OCI-LY1 (cell line): ENCODE data around the gene EYS.

ENCODE experiments used
- H2AFZ ChIP-seq: fragments of 200-600 bp; sonication (generic), shearing (Covaris generic); 2 replicates; pipeline ENCODE4 v1.6.0; 2014; ENCODE audit warnings: antibody characterized with exemption, mild to moderate bottlenecking, low read length
- H3F3A ChIP-seq: fragments of 200-600 bp; sonication (generic), shearing (Covaris generic); 2 replicates; pipeline ENCODE4 v1.6.0; 2014; ENCODE audit warnings: mild to moderate bottlenecking, antibody characterized with exemption, low read length, moderate library complexity; ENCODE audit not compliant: insufficient read depth
- H3K27ac ChIP-seq: fragments of 200-600 bp; sonication (generic); 2 replicates; pipeline ENCODE4 v1.5.1; 2014; ENCODE audit warnings: low read length, mixed run types, mild to moderate bottlenecking, low read depth; ENCODE audit not compliant: poor library complexity, severe bottlenecking
- H3K27me3 ChIP-seq: fragments of 200-600 bp; sonication (generic); 2 replicates; pipeline ENCODE4 v1.6.0; 2014; ENCODE audit warnings: antibody characterized with exemption, mild to moderate bottlenecking, low read length, moderate library complexity; ENCODE audit not compliant: insufficient read depth
- H3K36me3 ChIP-seq: fragments of 200-600 bp; sonication (generic); 2 replicates; pipeline ENCODE4 v1.6.1; 2014; ENCODE audit warnings: mild to moderate bottlenecking, antibody characterized with exemption, low read length, moderate library complexity, mixed read lengths; ENCODE audit not compliant: insufficient read depth
- H3K4me1 ChIP-seq: fragments of 200-600 bp; sonication (generic); 2 replicates; pipeline ENCODE4 v1.5.1; 2014; ENCODE audit warnings: mild to moderate bottlenecking, low read length, moderate library complexity; ENCODE audit not compliant: insufficient read depth, severe bottlenecking
- H3K4me2 ChIP-seq: fragments of 200-600 bp; sonication (generic), shearing (Covaris generic); 2 replicates; pipeline ENCODE4 v1.6.1; 2014; ENCODE audit warnings: low read length
- H3K4me3 ChIP-seq: fragments of 200-600 bp; sonication (generic); 2 replicates; pipeline ENCODE4 v1.5.1; 2014; ENCODE audit warnings: low read length, low read depth, mild to moderate bottlenecking, mixed read lengths; ENCODE audit not compliant: poor library complexity, severe bottlenecking
- H3K79me2 ChIP-seq: fragments of 200-600 bp; shearing (Covaris generic); 2 replicates; pipeline ENCODE4 v1.6.1; 2016; ENCODE audit warnings: mixed run types, low read length, mixed read lengths; ENCODE audit not compliant: insufficient read depth
- H3K9ac ChIP-seq: fragments of 200-600 bp; sonication (generic), shearing (Covaris generic); 2 replicates; pipeline ENCODE4 v1.6.1; 2014; ENCODE audit warnings: mild to moderate bottlenecking, low read length, mixed read lengths
- H3K9me2 ChIP-seq: fragments of 200-600 bp; sonication (generic), shearing (Covaris generic); 2 replicates; pipeline ENCODE4 v1.6.1; 2014; ENCODE audit warnings: low read depth, mild to moderate bottlenecking, low read length, mixed read lengths
- H3K9me3 ChIP-seq: fragments of 200-600 bp; shearing (Covaris generic); 2 replicates; pipeline ENCODE4 v1.6.1; 2014; ENCODE audit warnings: low read length, mixed read lengths
- H4K20me1 ChIP-seq: fragments of 200-600 bp; sonication (generic), shearing (Covaris generic); 2 replicates; pipeline ENCODE4 v1.6.0; 2016; ENCODE audit warnings: mild to moderate bottlenecking, low read length; ENCODE audit not compliant: insufficient read depth
- CTCF ChIP-seq: fragments of 200-600 bp; sonication (generic), shearing (Covaris generic); IDR thresholded peaks from 2 replicates; pipeline ENCODE4 v1.5.1; 2017; ENCODE audit warnings: mild to moderate bottlenecking, antibody characterized with exemption, low read length, moderate library complexity, mixed read lengths
- EZH2 ChIP-seq: fragments of 200-600 bp; sonication (generic), shearing (Covaris generic); IDR thresholded peaks from 2 replicates; pipeline ENCODE4 v1.8.0; 2017; ENCODE audit warnings: borderline replicate concordance, mixed run types, mild to moderate bottlenecking, antibody characterized with exemption, low read length, moderate library complexity, mixed read lengths

Gene EYS

GRCh38 chr6:64737418-64737817 is 969.6 kb downstream of the EYS start:
- no peaks in the 10 kb centered on the region for H3F3A ChIP-seq
- no peaks in the 10 kb centered on the region for H3K27me3 ChIP-seq
- TF ChIP-seq CTCF (no peak), EZH2 (no peak)
- H3K36me3 ChIP-seq, result no peaks in the 10 kb centered on the region
- no peak overlapping the region for H2AFZ ChIP-seq
- no peak overlapping the region for H3K4me3 ChIP-seq
- H3K4me1 ChIP-seq, result no peaks in the 10 kb centered on the region
- no peaks in the 10 kb centered on the region for H3K9me3 ChIP-seq
- H3K27ac ChIP-seq, result no peak overlapping the region
- no peaks in the 10 kb centered on the region for H3K9me2 ChIP-seq
- H3K9ac ChIP-seq, result no peak overlapping the region
- H3K79me2 ChIP-seq, result no peaks in the 10 kb centered on the region
- no peaks in the 10 kb centered on the region for H4K20me1 ChIP-seq
- H3K4me2 ChIP-seq, result no peak overlapping the region

GRCh38 chr6:64736421-64736950 is 970.5 kb downstream of the EYS start:
- Histone ChIP-seq H3K27ac (no peak overlapping the region), H2AFZ (no peak overlapping the region), H3K79me2 (no peaks in the 10 kb centered on the region), H4K20me1 (no peaks in the 10 kb centered on the region), H3K4me3 (no peak overlapping the region), H3K4me1 (no peaks in the 10 kb centered on the region), H3K4me2 (no peak overlapping the region), H3K9me2 (no peaks in the 10 kb centered on the region), H3F3A (no peaks in the 10 kb centered on the region), H3K9ac (no peak overlapping the region), H3K27me3 (no peaks in the 10 kb centered on the region), H3K36me3 (no peaks in the 10 kb centered on the region), H3K9me3 (no peaks in the 10 kb centered on the region)
- TF ChIP-seq EZH2, result no peak
- TF ChIP-seq CTCF, result no peak

GRCh38 chr6:64733433-64733832 is 973.6 kb downstream of the EYS start:
- Histone ChIP-seq H3K27me3 (no peaks in the 10 kb centered on the region), H3K9me3 (no peaks in the 10 kb centered on the region), H2AFZ (no peak overlapping the region), H3F3A (no peaks in the 10 kb centered on the region), H3K36me3 (no peaks in the 10 kb centered on the region), H3K27ac (no peak overlapping the region), H3K9me2 (no peaks in the 10 kb centered on the region), H3K4me3 (no peak overlapping the region), H3K9ac (no peak overlapping the region), H3K4me1 (no peaks in the 10 kb centered on the region), H3K79me2 (no peaks in the 10 kb centered on the region), H4K20me1 (no peaks in the 10 kb centered on the region), H3K4me2 (no peak overlapping the region)
- TF ChIP-seq CTCF (no peak), EZH2 (no peak)
